PC-3 (cell line): ENCODE measurements around the gene MYL10.

Experiments
- CTCF ChIP-seq: fragments of 300-600 bp; sonication (generic); conservative IDR thresholded peaks from 2 replicates; pipeline ENCODE4 v1.5.1; 2017; ENCODE audit warnings: antibody characterized with exemption, low read depth, mild to moderate bottlenecking, low read length
- EZH2 ChIP-seq: fragments of 300-600 bp; sonication (generic); IDR thresholded peaks from one replicate; pipeline ENCODE4 v1.6.1; 2017; ENCODE audit warnings: antibody characterized with exemption, mild to moderate bottlenecking, low read length; ENCODE audit not compliant: unreplicated experiment

- TF ChIP-seq CTCF: no peak
- TF ChIP-seq EZH2: no peak
Measured at GRCh38 chr7:101626758-101627157, 2.3 kb downstream of the MYL10 start.
